HG03469 (cell line): ENCODE measurements around the gene AGT.

Source experiments
- ATAC-seq: cut with Tn5 transposase; IDR thresholded peaks from one replicate; pipeline ENCODE4 v1.9.1; 2021; ENCODE audit warnings: mild to moderate bottlenecking, moderate library complexity, moderate number of reproducible peaks; ENCODE audit not compliant: unreplicated experiment

The AGT gene

DNA sequence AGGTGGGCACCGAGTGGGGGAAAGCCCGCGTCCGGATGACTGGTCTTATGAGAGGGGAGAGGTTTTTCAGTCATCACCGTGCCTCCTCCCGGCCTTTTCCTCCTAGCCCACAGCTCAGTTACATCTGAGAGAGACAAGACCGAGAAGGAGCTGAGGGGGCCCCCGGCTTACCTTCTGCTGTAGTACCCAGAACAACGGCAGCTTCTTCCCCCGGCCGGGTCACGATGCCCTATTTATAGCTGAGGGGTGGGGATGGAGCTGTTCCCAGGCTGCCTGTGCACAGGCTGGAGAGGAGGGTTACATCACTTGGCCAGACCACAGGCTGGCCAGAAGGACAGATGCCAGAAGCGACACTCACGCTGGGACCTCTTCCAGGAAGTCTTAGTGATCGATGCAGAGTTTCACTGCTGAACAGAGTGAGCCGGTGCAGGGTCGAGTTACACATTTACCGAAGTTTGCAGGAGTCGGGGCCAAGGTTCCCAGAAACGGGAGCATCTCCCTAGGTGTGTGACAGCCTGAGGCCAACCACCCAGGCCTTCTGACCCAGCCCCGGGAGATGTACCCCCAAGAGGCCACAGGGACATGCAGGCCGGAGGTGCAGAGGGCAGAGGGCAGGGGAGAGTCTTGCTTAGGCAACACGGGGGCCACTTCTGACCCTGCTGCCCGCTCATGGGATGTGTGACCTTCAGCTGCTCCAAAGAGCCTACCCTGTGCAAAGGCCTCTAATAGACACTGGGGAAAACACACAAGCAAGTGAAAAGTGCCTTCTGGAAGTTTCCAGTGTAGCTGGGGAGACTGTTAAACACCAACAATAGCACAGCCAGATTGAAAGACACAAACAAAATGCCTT, at the start of gene AGT:
AGT (minus strand) TSS at position 208 of the 850 bp plus-strand sequence. CDS start 3,299 bp downstream, outside the sequence.
- no peak for ATAC-seq

DNA sequence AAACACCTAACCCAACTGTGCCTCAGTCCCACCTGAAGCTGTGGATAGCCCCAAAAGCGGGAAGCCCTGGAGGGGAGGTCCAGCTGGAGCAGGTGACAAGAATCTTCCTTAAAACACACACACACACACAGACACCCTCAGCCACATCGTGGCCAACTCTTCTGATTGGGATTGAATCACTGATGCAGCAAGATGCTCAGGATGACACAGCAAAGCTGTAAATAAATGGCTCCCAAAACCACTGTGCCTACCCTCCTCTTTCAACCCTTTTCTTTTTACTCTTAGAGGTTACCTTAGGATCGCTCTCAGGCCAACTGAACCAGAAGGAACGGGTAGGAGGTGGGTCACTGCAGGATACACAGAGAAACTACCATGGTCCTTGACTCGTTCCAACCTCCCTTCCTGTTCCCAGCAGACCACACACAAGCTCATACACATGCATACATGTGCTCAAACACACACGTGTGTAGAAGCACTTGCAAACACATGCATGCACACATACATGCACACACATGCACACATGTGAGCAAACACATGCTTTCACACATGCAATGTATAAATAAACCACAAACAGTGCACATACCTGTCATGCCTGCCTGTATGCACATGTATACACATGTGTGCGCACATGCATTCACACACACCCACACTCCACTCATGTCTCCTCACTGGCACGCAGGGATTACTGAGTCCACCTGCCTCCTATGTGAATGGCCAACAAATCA, 47.7 kb upstream of the AGT start:
- no peak for ATAC-seq

- no peak for ATAC-seq
Observed at GRCh38 chr1:230760360-230760827, 46.5 kb upstream of the AGT start.

GRCh38 chr1:230759369-230760065, 45.6 kb upstream of the AGT start:
- ATAC-seq = no peak

DNA sequence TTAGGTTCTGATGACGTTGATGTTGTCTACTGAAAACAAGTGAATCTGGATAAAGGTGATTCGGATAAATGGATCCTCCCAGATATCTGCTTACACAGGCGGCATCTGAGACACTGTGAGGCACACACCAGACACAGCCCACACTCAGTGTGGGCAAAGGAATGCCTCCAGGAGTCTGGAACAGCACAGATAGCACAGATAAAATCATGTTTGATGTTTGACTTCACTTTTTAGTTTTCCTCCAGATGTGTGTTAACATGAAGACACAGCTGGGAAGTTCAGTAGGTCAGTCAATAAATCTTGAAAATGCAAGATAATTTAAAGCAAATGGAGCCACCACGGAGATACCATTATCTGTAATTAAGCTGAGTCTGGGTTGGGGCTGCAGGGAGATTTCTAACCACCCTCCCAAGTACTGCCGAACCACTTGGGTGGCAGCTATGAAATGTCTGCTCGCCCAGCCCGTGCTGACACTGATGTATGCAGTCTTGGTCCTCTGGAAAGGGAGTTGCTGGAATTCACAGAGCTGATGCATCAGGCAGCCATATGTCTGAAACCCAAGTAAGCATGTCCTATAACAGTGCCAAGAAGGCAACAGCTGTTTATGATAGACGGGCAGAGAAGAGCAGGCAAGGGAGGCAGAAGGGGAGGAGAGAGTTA, 44.9 kb upstream of the AGT start:
- no peak for ATAC-seq

DNA sequence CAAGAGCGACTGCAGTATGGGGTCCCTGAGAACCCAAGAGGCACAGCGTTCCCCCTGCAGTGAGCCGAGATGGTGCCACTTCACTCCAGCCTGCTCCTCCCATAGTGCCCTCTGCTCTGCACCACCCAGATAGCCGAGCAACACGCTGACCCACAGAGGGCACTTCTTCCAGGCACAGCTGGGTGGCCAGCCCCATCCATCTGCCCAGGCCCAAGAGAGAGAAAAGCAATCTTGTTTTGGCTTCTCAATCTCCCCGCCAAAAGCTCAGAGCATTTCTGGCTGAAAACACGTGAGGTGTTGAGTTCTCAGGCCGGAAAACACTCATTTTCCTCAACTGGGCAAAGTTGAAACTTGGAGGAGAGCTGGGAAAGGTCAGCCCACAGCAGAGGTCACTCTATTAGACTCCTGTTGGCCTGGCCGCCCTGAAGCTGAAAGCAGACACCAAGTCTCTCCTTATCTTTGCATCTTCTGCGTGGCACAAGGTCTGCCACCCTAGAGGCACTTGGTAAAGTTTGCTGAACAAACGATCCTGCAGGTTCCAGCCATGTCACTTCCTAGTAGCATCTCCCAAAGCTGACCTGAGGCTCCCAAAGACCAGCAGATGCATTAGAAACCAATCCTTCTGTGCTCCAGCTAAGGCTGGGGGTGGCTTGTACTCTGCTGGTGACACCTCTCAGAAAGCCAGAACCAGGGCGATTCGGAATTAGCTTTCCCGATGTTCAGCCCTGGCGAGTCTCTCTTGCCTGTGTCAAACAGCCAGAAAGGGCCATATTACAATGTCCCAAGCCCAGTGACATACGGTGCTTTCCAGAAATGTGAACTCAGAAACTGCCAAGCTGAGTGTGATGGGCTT, 44.2 kb upstream of the AGT start:
- ATAC-seq = no peak

GRCh38 chr1:230754796-230755195, 40.9 kb upstream of the AGT start:
- ATAC-seq = no peak

DNA sequence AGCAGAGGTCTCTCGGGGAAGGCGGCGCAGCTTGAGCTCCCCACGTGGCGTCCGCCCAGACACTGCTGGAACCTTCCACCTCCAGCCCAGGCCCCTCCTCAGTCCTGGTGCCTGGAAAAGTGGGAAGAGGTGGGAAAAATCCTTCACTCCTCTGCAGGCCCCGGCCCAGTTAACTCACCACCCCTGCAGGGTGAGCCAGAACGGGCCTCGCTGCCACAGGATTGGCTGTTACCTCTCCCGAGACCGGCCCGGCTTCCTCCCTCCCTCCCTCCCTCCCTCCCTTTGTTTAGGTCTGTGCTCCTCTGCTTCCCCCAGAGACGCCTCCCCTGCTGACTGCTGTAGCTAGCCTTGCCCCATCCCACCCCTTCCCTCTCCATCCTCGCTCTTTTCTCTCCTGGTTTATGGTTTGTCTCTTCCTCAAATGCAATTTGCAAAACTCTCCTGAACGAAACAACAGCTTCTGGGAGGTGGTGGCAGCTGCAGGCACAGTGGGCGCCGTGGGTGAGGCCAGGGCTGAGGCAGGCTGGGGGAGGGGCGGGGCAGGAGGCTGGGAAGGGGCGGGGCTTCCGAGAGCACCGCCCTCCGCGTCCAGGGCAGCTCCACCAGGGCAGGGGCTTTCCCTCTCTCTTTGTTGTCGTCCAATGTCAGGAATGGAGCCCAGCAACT, 39.8 kb upstream of the AGT start:
- no peak for ATAC-seq

DNA sequence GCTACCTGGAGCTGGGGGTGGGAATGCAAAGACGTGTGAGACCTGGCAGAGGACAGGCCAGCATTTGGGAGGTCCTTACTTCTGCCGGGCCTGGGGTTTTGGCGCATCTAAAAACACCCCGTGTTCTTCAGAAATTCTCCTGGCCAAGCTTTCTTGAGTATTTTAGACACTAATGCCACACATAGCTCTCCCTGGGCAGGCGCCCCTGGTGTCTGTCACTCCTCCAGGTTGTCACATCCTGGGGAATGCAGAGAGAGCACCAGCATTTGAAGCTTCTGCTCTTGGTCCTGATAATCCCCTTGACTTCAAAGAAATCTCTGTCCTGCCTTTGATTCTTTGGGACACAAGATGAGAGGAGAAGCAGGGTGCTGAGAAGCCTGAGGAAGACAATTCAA, 39.3 kb upstream of the AGT start:
- ATAC-seq = no peak

- ATAC-seq = no peak
Observed at GRCh38 chr1:230752407-230752806, 38.5 kb upstream of the AGT start.

DNA sequence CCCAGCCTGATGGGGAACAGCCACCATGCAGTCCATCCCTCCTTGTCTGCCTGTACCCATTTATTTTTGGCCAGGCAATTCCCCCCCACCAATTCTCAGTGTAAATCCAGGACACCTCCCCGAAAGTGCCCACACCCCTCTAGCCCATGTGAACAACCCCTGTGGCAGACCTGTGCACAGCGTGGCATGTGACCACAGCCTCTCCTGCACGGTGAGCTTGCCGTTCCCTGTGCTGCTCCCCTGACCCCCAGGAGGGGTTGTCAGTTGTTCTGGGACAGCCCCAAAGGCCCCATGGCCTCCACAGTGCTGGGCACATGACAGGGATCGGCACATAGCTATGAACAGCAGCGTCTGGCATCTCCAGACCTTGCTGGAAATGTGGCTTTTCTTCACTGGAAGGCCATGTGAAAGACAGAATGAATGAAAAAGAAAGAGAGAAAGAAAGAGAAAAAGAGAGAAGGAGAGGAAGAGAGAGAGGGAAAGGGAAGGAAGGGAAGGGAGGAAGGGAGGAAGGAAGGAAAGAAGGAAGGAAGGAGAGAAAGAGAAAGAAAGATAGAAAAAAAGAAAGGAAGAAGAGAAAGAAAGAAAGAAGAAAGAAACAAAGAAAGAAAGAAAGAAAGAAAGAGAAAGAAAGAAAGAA, 37.2 kb upstream of the AGT start:
- ATAC-seq = no peak

DNA sequence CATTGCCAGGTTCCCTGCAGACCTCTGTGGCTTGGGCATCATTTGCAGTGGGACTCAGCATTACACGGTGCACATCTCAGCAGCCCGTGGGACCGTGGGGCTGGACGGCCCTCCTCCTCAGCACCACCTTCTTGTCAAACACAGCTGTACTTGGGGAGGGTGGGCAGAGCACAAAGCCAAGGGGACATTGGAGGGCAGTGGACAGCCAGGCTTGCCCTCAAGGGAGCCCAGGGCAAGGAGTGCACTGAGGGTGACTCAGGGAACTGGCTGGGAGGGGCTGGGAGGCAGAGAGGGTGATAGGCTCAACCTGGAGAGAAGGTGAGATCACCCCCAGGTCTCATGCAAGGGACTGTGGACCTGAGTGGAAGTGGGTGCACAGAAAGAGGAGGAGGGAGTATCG, 36.7 kb upstream of the AGT start:
- ATAC-seq = no peak

DNA sequence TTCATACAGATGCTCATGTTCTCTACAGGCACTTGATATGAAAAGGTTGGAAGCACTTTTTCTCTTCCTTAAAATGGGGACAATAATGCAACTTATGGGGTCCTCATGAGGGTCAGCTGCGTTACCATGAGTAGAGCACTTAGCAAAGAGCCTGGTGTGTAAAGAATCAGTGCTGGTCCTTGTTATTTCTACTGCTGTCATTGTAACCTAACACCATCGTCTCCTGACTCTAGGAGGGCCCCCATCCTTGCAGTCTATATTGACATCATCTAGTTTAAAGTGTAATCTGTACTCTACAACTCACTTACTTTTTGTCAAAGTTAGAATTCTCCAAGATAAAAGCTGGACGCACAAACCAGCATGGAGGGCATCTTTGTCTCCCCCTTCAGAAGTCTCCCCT, 35.7 kb upstream of the AGT start:
- ATAC-seq = no peak

GRCh38 chr1:230749150-230749549, 35.2 kb upstream of the AGT start:
- ATAC-seq = peak; percentile 59

DNA sequence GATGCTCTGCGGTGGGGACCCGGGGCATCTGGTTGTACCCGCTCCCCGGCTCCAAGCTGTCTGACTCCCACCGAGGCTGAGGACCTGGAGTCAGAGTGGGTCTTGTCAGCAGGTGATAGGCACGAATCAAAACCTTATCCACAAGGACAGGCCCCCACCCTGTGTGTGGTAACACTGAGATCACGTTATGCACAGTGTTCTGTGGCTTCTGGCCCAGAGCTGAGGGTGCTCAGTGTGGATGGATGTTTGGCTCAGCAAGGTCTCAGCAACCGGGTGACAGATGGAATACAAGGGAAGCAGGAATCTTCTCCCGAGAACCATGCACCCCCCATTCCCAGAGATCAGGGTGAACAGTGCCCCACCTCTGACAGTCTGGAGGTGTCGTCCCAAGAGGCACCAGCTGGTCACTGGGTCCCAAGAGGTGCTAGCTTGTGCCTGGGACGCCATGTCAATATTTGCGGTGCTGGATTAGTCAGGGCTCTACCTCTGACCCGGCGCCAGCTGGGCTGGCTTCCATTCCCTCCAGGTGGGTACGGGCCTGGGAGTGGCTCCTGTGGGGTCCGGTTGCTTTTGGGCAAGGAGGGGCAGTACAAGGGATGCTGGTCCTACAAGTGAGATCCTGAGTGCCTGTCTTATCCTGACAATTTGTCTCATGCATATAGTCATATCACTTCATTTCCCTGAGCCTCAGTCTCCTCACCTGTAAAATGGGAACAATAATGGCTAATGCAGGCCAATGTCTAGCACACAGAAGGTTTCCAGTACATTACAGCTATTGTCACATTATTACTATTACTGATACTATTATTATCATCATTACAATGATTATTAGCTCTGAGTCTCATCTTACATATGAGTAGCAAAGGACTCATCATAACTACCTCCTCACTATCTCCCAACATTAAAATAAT, 34.2 kb upstream of the AGT start:
- ATAC-seq = no peak

DNA sequence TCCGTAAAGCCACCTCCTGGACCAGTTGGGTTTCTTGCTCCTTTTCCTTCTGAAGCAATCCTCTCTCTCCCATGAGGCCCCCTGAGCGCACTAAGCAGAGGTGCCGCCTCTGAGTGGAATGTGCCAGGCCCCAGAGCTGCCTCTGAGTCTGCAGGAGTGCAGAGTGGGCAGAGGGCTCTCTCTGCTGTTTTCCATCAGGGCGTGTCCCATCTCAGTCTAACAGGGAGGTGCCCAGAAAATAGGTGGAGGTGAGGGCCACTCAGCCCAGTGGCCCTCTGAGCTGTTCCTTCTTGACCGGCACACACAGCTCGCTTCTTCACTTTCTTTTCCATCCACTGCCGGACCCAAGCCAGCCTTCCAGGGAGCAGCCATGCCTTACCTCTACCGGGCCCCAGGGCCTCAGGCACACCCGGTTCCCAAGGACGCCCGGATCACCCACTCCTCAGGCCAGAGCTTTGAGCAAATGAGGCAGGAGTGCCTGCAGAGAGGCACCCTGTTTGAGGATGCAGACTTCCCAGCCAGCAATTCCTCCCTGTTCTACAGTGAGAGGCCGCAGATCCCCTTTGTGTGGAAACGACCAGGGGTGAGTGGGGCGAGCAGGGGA, 33.3 kb upstream of the AGT start, which contains the start of gene CAPN9:
CAPN9 (plus strand) TSS at position 262 of the 604 bp plus-strand sequence; CDS start at position 371, 109 bp downstream.
- ATAC-seq = no peak

GRCh38 chr1:230746617-230747016, 32.7 kb upstream of the AGT start:
- ATAC-seq = no peak
